A673 (cell line): ENCODE measurements around the gene DUSP8. TPM values are rescaled to one million over a fixed set of nuclear protein-coding genes. Genes with fewer than 3 reads are reported as not detected.

Experiments
- Bru-seq: library from RNA; stranded (reverse); fragments of 400-500 nt; gene quantifications from one replicate; lab custom pipeline; 2021; lab: Mats Ljungman, UMichigan
- BruChase-seq, 2 experiments: library from RNA; stranded (reverse); fragments of 400-500 nt; gene quantifications; one replicate each; lab custom pipeline; 2021; lab: Mats Ljungman, UMichigan
- BruUV-seq: library from RNA; stranded (reverse); fragments of 400-500 nt; replicated peaks from 2 replicates; lab custom pipeline; 2021; lab: Mats Ljungman, UMichigan
- CTCF ChIA-PET: fragments of 300-600 bp; sonication (Branson Sonifier 250); formaldehyde crosslinking; loops from one replicate; lab custom pipeline; 2022; ENCODE audit warnings: antibody characterized with exemption; lab: Charles Lee
- POLR2A ChIA-PET: fragments of 300-600 bp; sonication (Branson Sonifier 250); formaldehyde crosslinking; loops from one replicate; lab custom pipeline; 2022; ENCODE audit warnings: antibody characterized with exemption; ENCODE audit not compliant: low non-redundant PET; lab: Charles Lee
- DNase-seq: peaks from one replicate; pipeline ENCODE4 v3.0.0-alpha.2; 2015; ENCODE audit warnings: low spot score
- H3K27ac ChIP-seq: fragments of 200-600 bp; sonication (generic); 2 replicates; pipeline ENCODE4 v1.5.1; 2016; ENCODE audit warnings: mixed run types, low read depth, mild to moderate bottlenecking, mixed read lengths, antibody characterized with exemption, low read length; ENCODE audit not compliant: poor library complexity, severe bottlenecking
- H3K27me3 ChIP-seq: fragments of 200-600 bp; sonication (generic); replicated peaks from 2 replicates; pipeline ENCODE4 v1.6.1; 2017; ENCODE audit warnings: mixed run types, low read depth, mild to moderate bottlenecking, mixed read lengths, antibody characterized with exemption, low read length; ENCODE audit not compliant: insufficient read depth, poor library complexity
- H3K36me3 ChIP-seq: fragments of 200-600 bp; sonication (generic); 2 replicates; pipeline ENCODE4 v1.6.1; 2016; ENCODE audit warnings: mixed run types, mild to moderate bottlenecking, mixed read lengths, antibody characterized with exemption, low read length; ENCODE audit not compliant: insufficient read depth, poor library complexity, severe bottlenecking
- H3K4me1 ChIP-seq: fragments of 200-600 bp; sonication (generic); 2 replicates; pipeline ENCODE4 v1.6.1; 2017; ENCODE audit warnings: mixed run types, mild to moderate bottlenecking, mixed read lengths, antibody characterized with exemption, low read length; ENCODE audit not compliant: insufficient read depth, poor library complexity, severe bottlenecking
- H3K4me3 ChIP-seq: fragments of 200-600 bp; sonication (generic); 2 replicates; pipeline ENCODE4 v1.5.1; 2016; ENCODE audit warnings: low read depth, mixed run types, mild to moderate bottlenecking, mixed read lengths, low read length; ENCODE audit not compliant: poor library complexity, severe bottlenecking
- H3K9me3 ChIP-seq: fragments of 200-600 bp; sonication (generic); 2 replicates; pipeline ENCODE4 v1.6.1; 2016; ENCODE audit warnings: mixed run types, low read depth, mild to moderate bottlenecking, mixed read lengths, antibody characterized with exemption, low read length; ENCODE audit not compliant: poor library complexity, severe bottlenecking
- EZH2 ChIP-seq: fragments of 200-600 bp; sonication (generic); IDR thresholded peaks from 2 replicates; pipeline ENCODE4 v1.6.1; 2017; ENCODE audit warnings: borderline replicate concordance, low read depth, mild to moderate bottlenecking, mixed read lengths, antibody characterized with exemption, low read length; ENCODE audit not compliant: poor library complexity, severe bottlenecking
- intact Hi-C: fragments of 100-400 bp; cut with micrococcal nuclease; formaldehyde crosslinking; loops from one replicate; pipeline ENCODE4 v1.10.0; 2022; ENCODE audit not compliant: unreplicated experiment
- long read RNA-seq: library from polyadenylated mRNA; stranded (forward); transcript quantifications from one replicate; pipeline ENCODE4 v2.0.0, GENCODE V29; 2022
- total RNA-seq: library from RNA; stranded (reverse); gene quantifications from 2 replicates; pipeline ENCODE4 v1.2.3, GENCODE V29; 2021
- TF ChIP-seq, protein P1 (sequence below): fragments of 300-800, 200-600 bp; sonication (generic); conservative IDR thresholded peaks from 2 replicates; pipeline ENCODE4 v1.5.1; 2017; ENCODE audit warnings: low read depth, mild to moderate bottlenecking, antibody characterized with exemption, low read length, moderate library complexity, mixed read lengths

DUSP8 gene, protein sequence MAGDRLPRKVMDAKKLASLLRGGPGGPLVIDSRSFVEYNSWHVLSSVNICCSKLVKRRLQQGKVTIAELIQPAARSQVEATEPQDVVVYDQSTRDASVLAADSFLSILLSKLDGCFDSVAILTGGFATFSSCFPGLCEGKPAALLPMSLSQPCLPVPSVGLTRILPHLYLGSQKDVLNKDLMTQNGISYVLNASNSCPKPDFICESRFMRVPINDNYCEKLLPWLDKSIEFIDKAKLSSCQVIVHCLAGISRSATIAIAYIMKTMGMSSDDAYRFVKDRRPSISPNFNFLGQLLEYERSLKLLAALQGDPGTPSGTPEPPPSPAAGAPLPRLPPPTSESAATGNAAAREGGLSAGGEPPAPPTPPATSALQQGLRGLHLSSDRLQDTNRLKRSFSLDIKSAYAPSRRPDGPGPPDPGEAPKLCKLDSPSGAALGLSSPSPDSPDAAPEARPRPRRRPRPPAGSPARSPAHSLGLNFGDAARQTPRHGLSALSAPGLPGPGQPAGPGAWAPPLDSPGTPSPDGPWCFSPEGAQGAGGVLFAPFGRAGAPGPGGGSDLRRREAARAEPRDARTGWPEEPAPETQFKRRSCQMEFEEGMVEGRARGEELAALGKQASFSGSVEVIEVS
- 0.70 and 1.9 TPM in 2 replicates for total RNA-seq
- Bru-seq, nascent RNA: percentile 29 among the genes with signal in this experiment
- BruChase-seq, experiment 1, labeled RNA remaining after a 2-hour chase: percentile 30 among the genes with signal in this experiment
- BruChase-seq, experiment 2, labeled RNA remaining after a 6-hour chase: percentile 17 among the genes with signal in this experiment
- long read RNA-seq, full-length matches to known transcripts: 2 of 2 reads
- long read RNA-seq, partial matches to known transcripts: 0 of 2 reads
- long read RNA-seq, other reads (novel, unspliced or antisense): 0 of 2 reads

DNA sequence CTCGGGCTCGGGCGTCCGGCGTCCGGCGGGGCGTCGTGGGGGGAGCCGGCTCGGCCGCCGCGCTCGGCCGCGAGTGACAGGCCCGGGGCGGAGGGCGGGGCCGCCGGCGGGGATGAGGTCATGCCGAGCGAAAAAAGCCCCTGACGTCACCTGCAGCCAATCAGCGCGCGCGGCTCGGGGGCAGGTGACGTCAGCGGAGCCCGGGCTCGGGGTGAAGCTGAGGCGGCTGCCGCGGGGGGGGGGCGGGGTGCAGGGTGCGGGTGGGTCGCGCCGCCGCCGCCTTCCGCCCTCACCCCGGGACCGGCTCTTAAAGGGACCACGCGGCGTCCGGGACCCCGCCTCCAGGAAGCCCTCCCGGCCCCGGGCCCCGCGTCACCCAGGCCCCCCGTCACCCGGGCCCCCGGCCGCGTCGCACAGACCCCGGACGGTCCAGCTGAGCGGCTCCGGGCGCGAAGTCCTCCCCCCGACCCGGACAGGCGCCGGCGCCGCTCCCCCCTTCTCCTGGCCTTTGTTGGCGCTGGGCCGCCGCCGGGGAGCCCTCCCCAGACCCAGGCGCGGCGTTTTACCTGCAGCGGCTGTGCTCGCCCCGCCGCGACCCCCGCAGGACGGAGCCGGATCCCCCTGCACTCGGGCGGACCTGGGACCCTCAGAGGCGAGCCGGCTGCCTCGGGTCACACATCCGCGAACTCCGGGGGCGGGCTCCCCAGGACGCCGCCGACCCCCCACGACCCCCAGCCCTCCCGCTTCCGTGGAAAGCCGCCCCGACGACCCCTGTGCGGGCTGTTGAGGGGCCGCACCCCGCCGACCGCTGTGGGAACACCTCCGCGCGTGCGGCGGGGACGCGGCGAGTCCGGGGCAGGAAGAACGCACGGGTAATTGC lies at the start of gene DUSP8:
DUSP8 (minus strand) TSS at position 75 of the 880 bp plus-strand sequence. CDS start 6,445 bp downstream, outside the sequence.
- intact Hi-C loops: no loop called here
- H3K27me3 ChIP-seq: peaks cover 25% of the 10 kb centered on the region
- BruUV-seq: no TSS peak

DNA sequence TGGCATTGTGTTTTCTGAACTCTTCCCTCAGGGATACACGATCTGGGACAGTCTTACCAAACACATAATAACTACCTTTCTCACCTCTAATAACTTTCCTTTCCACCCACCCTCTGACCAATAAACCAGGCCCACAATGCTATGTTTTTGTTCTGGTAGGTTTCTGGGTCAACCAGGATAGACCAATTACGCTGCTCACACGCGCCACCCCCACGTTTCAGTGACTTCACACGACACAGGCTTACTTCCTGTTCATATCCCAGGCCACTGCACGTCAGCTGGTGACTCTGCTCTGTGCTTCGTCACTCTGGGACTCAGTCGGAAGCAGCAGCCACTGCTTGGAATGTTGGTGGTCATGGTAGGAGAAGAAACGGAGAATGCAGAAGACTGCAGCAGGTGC lies 47.4 kb upstream of the DUSP8 start:
- no TSS peak for BruUV-seq
- no peak for DNase-seq
- Histone ChIP-seq H3K36me3 (no peaks in the 10 kb centered on the region), H3K27ac (no peak overlapping the region), H3K27me3 (no peaks in the 10 kb centered on the region), H3K4me3 (no peak overlapping the region), H3K9me3 (no peaks in the 10 kb centered on the region), H3K4me1 (no peaks in the 10 kb centered on the region)
- intact Hi-C loops: no loop called here
- CTCF ChIA-PET: no interaction called here
- POLR2A ChIA-PET: no interaction called here
- TF ChIP-seq, protein P1, sequence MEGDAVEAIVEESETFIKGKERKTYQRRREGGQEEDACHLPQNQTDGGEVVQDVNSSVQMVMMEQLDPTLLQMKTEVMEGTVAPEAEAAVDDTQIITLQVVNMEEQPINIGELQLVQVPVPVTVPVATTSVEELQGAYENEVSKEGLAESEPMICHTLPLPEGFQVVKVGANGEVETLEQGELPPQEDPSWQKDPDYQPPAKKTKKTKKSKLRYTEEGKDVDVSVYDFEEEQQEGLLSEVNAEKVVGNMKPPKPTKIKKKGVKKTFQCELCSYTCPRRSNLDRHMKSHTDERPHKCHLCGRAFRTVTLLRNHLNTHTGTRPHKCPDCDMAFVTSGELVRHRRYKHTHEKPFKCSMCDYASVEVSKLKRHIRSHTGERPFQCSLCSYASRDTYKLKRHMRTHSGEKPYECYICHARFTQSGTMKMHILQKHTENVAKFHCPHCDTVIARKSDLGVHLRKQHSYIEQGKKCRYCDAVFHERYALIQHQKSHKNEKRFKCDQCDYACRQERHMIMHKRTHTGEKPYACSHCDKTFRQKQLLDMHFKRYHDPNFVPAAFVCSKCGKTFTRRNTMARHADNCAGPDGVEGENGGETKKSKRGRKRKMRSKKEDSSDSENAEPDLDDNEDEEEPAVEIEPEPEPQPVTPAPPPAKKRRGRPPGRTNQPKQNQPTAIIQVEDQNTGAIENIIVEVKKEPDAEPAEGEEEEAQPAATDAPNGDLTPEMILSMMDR: no peak
- no peak for TF ChIP-seq EZH2

More for the DNA sequence above, at the start of gene DUSP8:
- Histone ChIP-seq H3K36me3 (no peaks in the 10 kb centered on the region), H3K4me3 (peak within 1 kb of the TSS; percentile 38), H3K27ac (no peak within 1 kb of the TSS), H3K4me1 (peaks cover 6% of the 10 kb centered on the region), H3K9me3 (no peaks in the 10 kb centered on the region)
- peak; percentile 61 for TF ChIP-seq EZH2
- TF ChIP-seq, protein P1: no peak
- peak; percentile 81 for DNase-seq
- POLR2A ChIA-PET: no interaction called here
- CTCF ChIA-PET: interaction anchor here (1.2 kb wide), 1 partner anchor 26 kb away, joined by 17 read pairs; no protein-coding TSS in a partner anchor

DNA sequence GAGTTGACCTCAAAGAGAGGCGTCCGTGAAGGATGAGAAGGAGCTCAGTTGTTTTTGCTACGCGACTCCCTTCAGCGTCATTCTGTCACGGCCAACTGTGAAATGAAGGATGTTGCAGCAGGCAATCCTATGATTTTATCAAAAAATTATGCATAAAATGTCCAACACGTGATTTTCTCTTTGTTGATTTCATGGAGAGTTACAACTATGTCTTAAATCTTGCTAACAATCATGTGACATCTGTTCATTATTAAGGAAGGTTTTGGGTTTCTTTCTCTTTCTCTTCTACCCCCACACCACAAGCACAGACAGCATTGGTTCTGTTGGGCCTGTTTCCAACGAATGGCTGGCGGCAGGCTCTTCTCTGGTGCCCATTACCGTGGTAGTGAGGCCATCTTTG lies 46.2 kb upstream of the DUSP8 start:
- Histone ChIP-seq H3K36me3 (no peaks in the 10 kb centered on the region), H3K4me3 (no peak overlapping the region), H3K27me3 (no peaks in the 10 kb centered on the region), H3K27ac (no peak overlapping the region), H3K4me1 (no peaks in the 10 kb centered on the region), H3K9me3 (no peaks in the 10 kb centered on the region)
- no TSS peak for BruUV-seq
- DNase-seq: no peak
- intact Hi-C loops: no loop called here
- TF ChIP-seq EZH2: no peak
- TF ChIP-seq, protein P1: no peak
- POLR2A ChIA-PET: no interaction called here
- CTCF ChIA-PET: no interaction called here
